Psoas muscle (tissue), 8 donors: ENCODE measurements around the gene RAB11FIP3. TPM values are rescaled to one million over a fixed set of nuclear protein-coding genes. Genes with fewer than 3 reads are reported as not detected.

Source experiments
- ATAC-seq, 4 donors: fragments of 200-7000 bp; cut with Tn5 transposase; one replicate each; pipeline ENCODE4 v1.9.1; 2020; ENCODE audit warnings: moderate library complexity in 3 of 4, mild to moderate bottlenecking in 2 of 4
- DNase-seq, 2 donors: peaks; one replicate each; pipeline ENCODE4 v3.0.0-alpha.2; 2020
- H3K27ac ChIP-seq: fragments of 200-600 bp; one replicate; pipeline ENCODE4 v1.8.0; 2022
- H3K27me3 ChIP-seq, 3 donors: fragments of 200-600 bp in 1 of 3; one replicate each; pipeline versions ENCODE4 v1.6.1 to v1.8.0; 2013 to 2022; ENCODE audit warnings: low read length in 2 of 3, mild to moderate bottlenecking in 2 of 3, moderate library complexity in 1 of 3; ENCODE audit not compliant: insufficient read depth in 3 of 3
- H3K36me3 ChIP-seq, 2 donors: fragments of 200-600 bp in 1 of 2; one replicate each; pipeline versions ENCODE4 v1.6.1 to v1.8.0; 2013 to 2022; ENCODE audit warnings: low read depth in 1 of 2, mild to moderate bottlenecking in 1 of 2, moderate library complexity in 1 of 2; ENCODE audit not compliant: insufficient read depth in 1 of 2
- H3K4me1 ChIP-seq: fragments of 200-600 bp; one replicate; pipeline ENCODE4 v1.8.0; 2022
- H3K4me3 ChIP-seq: fragments of 200-600 bp; one replicate; pipeline ENCODE4 v1.8.0; 2022; ENCODE audit warnings: mild to moderate bottlenecking
- H3K9me3 ChIP-seq: fragments of 200-600 bp; one replicate; pipeline ENCODE4 v1.8.0; 2022
- WGBS, 3 donors: extraction: QIAGEN DNeasy Blood & Tissue Kit; methylation state at CpG; one replicate each; pipeline versions ENCODE4 v1.1.6 to v1.1.7; 2013; 5-methylcytosine and 5-hydroxymethylcytosine counted together
- intact Hi-C, 2 donors: fragments of 100-400 bp; cut with DNase I; formaldehyde crosslinking; loops; one replicate each; pipeline versions ENCODE4 v1.11.0 to v1.14.2; 2022
- polyA plus RNA-seq, 3 donors: library from polyadenylated mRNA; stranded (reverse); fragments of 200-250 nt; gene quantifications; one replicate each; pipeline ENCODE4 v1.2.3, GENCODE V29; 2013
- total RNA-seq, 4 donors: library from RNA; stranded (reverse); fragmentation: NEBNext Ultra II Directional in 2 of 4; extraction: Animal tissue kit (Norgen Biotek cat#: 25700) in 2 of 4; gene quantifications; one replicate each; pipeline versions ENCODE4 v1.2.1 to v1.2.4, GENCODE V29; 2021 to 2023
- TF ChIP-seq, protein P1 (sequence below): fragments of 200-600 bp; IDR thresholded peaks from one replicate; pipeline ENCODE4 v1.8.0; 2022; ENCODE audit warnings: antibody characterized with exemption
- donor health status: healthy with polysubstance abuse.
- donor health status: DM: no; HTN: no; CAD: no; lungs with moderate emphysema.
- donor health status: Bipolar disorder and iron deficiency.
- donor health status: healthy.
- donor health status: DM: yes; HTN: yes; CAD: no.
- donor health status: DM: no; HTN: no; CAD: no.
- donor health status: DM: no; HTN: no; CAD: no.
- donor health status: DM: yes; HTN: yes; CAD: no.

The RAB11FIP3 gene
- total and polyA plus RNA-seq, 7 donors = 20.3 to 89.5 (median 44.7) TPM

DNA sequence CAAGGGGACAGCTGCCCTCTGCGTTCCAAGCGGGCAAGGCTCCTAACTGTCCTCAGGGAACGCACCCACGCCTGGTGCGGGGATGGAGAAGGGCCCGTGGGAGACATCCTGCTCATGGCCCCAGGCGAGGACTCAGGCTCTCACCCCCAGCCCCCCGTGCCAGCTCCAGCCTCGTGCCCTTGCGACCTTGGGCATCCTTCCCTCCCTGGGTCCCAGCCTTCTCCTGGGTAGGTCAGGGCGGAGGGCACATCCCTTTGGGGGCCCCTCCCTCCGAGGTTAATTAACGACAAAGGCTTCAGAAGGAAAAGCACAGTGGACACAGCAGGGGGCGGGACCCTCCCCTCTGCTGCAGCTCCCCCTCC, 46.6 kb upstream of the RAB11FIP3 start:
- H3K9me3 ChIP-seq = no peaks in the 10 kb centered on the region
- intact Hi-C loops = no loop called here
- ATAC-seq (no peak), DNase-seq (no peak)
- WGBS, 3 donors = 61 to 71% (median 68%) methylated on average over 11 to 14 of the region's 14 CpGs
- H3K27me3 ChIP-seq = no peaks in the 10 kb centered on the region
- H3K4me1 ChIP-seq = peaks cover 23% of the 10 kb centered on the region
- no peak overlapping the region for H3K27ac ChIP-seq
- no peak overlapping the region for H3K4me3 ChIP-seq
- H3K36me3 ChIP-seq = peaks cover 0 to 35% of the 10 kb centered on the region in 2 donors
- TF ChIP-seq, protein P1, sequence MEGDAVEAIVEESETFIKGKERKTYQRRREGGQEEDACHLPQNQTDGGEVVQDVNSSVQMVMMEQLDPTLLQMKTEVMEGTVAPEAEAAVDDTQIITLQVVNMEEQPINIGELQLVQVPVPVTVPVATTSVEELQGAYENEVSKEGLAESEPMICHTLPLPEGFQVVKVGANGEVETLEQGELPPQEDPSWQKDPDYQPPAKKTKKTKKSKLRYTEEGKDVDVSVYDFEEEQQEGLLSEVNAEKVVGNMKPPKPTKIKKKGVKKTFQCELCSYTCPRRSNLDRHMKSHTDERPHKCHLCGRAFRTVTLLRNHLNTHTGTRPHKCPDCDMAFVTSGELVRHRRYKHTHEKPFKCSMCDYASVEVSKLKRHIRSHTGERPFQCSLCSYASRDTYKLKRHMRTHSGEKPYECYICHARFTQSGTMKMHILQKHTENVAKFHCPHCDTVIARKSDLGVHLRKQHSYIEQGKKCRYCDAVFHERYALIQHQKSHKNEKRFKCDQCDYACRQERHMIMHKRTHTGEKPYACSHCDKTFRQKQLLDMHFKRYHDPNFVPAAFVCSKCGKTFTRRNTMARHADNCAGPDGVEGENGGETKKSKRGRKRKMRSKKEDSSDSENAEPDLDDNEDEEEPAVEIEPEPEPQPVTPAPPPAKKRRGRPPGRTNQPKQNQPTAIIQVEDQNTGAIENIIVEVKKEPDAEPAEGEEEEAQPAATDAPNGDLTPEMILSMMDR = no peak

DNA sequence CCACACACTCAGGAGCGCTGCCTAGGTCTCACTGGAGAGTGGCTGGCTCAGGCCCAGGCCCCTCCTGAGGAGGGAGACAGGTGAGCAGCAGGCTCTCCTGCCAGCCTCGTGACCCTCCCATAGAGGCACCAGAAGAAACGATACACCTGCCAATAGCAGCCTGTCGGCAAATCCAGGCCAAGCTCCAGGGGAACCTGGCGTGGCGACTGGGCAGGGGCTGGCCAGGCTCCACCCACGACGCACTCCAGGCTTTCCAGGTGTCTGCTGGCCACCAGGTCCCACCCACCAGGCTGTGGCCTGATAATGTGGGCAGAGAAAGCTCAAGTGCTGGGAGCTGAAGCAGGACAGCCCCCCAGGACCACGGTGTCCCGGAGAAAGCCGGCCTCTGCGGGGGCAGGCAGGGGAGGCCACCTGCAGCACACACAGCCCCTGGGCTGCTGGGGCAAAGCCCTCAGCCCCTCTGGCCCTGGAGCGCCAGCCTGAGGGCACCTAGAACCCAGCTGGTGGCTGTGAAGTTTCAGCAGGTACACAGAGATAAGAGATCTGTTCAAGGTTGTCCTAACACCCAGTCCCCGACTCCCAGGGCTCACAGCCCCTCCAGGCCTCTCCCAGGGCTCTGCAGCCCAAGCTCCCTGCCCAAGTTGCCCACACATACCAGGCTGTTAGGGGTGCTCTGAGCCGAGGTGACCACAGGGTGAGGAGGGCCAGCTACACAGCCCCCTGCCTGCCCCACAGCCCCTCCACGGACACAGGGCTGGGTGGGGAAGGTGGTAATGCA, 46.1 kb upstream of the RAB11FIP3 start:
- Histone ChIP-seq H3K4me1 (peaks cover 27% of the 10 kb centered on the region), H3K27ac (no peak overlapping the region), H3K9me3 (no peaks in the 10 kb centered on the region), H3K4me3 (no peak overlapping the region), H3K27me3 (no peaks in the 10 kb centered on the region), H3K36me3 (peaks cover 0 to 30% of the 10 kb centered on the region in 2 donors)
- TF ChIP-seq, protein P1 = no peak
- DNase-seq = no peak
- 76 to 91% (median 83%) methylated on average over 15 to 16 of the region's 16 CpGs for WGBS, 3 donors
- ATAC-seq = no peak
- intact Hi-C loops = no loop called here

DNA sequence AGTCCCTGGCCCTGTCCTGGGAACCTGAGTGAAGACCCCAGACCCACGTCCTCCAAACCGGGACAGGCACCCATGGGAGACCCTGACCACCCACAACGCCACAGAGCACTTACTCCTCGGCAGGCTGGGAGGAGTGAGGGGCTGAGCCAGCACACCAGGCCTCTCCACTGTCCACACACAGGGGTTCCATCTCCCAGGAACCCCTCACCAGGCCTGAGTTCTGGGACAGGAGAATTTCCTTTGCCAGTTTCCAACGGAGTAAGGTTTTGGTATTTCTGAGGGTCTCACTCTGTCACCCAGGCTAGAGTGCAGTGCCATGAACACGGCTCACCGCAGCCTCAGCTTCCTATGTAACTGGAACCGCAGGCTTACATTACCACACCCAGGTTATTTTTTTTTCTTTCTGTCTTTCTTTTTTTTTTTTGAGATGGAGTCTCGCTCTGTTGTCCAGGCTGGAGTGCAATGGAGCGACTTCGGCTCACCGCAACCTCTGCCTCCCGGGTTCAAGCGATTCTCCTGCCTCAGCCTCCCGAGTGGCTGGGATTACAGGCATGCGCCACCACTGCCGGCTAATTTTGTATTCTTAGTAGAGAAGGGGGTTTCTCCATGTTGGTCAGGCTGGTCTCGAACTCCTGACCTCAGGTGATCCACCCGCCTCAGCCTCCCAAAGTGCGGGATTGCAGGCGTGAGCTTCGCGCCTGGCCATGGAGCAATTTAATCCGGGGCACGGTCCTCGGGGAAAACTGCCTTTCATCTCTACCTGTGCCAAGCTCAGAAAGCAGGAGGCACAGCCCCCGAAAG, 45.3 kb upstream of the RAB11FIP3 start:
- Histone ChIP-seq H3K27ac (no peak overlapping the region), H3K9me3 (no peaks in the 10 kb centered on the region), H3K36me3 (peaks cover 0 to 22% of the 10 kb centered on the region in 2 donors), H3K4me1 (peaks cover 27% of the 10 kb centered on the region), H3K27me3 (no peaks in the 10 kb centered on the region), H3K4me3 (peak overlapping the region; percentile 94)
- TF ChIP-seq, protein P1 = no peak
- no peak for DNase-seq
- ATAC-seq = no peak
- intact Hi-C loops = no loop called here
- WGBS, 3 donors = 78 to 81% (median 79%) methylated on average over 26 to 27 of the region's 27 CpGs

DNA sequence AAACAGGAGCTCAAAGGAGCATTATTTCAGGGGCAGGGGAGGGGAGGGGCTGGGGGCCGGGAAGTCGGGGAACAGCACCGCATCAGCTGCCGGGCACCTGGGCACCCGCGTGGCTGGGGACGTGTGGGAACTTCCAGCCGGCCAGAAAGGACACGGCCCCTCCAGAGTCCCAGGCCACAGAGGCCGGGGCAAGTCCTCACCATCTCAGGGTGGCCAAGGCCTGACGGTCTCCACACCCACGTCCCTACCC, 44.8 kb upstream of the RAB11FIP3 start:
- peak; percentile 6 to 17 (median 10) for ATAC-seq
- H3K4me1 ChIP-seq = peaks cover 27% of the 10 kb centered on the region
- peak overlapping the region; percentile 94 for H3K4me3 ChIP-seq
- intact Hi-C loops = no loop called here
- no peak for DNase-seq
- TF ChIP-seq, protein P1 = no peak
- peaks cover 0 to 18% of the 10 kb centered on the region in 2 donors for H3K36me3 ChIP-seq
- no peak overlapping the region for H3K27ac ChIP-seq
- H3K9me3 ChIP-seq = no peaks in the 10 kb centered on the region
- no peaks in the 10 kb centered on the region for H3K27me3 ChIP-seq
- WGBS, 3 donors = 11 to 18% (median 14%) methylated on average over 10 to 12 of the region's 12 CpGs
